HepG2 (cell line): Measurements from ENCODE around the gene KDM3B. TPM values are rescaled to one million over a fixed set of nuclear protein-coding genes. Genes with fewer than 3 reads are reported as not detected.
A peak's percentile ranks its signal among the peaks of the same experiment; 100 is the strongest.

Experiments
- CAMTA2 ChIP-seq: sonication (generic); formaldehyde crosslinking; IDR thresholded peaks from 2 replicates; pipeline ENCODE4 v1.4.0; 2020; ENCODE audit warnings: mild to moderate bottlenecking, missing genetic modification reagents, borderline replicate concordance
- CEBPG ChIP-seq: IDR thresholded peaks from 2 replicates; pipeline ENCODE4 v1.6.1; 2016
- ELF3 ChIP-seq: IDR thresholded peaks from 2 replicates; pipeline ENCODE4 v1.6.1; 2016; ENCODE audit warnings: missing genetic modification reagents, missing compliant biosample characterization
- GATAD2A ChIP-seq: IDR thresholded peaks from 2 replicates; pipeline ENCODE4 v1.6.1; 2016
- JUNB ChIP-seq: sonication (generic); formaldehyde crosslinking; IDR thresholded peaks from 2 replicates; pipeline ENCODE4 v1.8.0; 2022; ENCODE audit warnings: missing genetic modification reagents, mild to moderate bottlenecking, borderline replicate concordance
- MEF2D ChIP-seq: sonication (generic); formaldehyde crosslinking; IDR thresholded peaks from 2 replicates; pipeline ENCODE4 v1.5.1; 2020; ENCODE audit warnings: mild to moderate bottlenecking, missing genetic modification reagents
- PHF5A ChIP-seq: IDR thresholded peaks from one replicate; pipeline ENCODE4 v1.6.1; 2018; ENCODE audit warnings: low read depth, missing genetic modification reagents; ENCODE audit not compliant: unreplicated experiment
- POLR2G ChIP-seq: fragments of 200-400 bp; formaldehyde crosslinking; IDR thresholded peaks from 2 replicates; pipeline ENCODE4 v1.6.1; 2018; ENCODE audit warnings: mild to moderate bottlenecking, low read depth, low read length, moderate library complexity
- SIX4 ChIP-seq: sonication (generic); formaldehyde crosslinking; IDR thresholded peaks from 2 replicates; pipeline ENCODE4 v1.4.0; 2020; ENCODE audit warnings: missing genetic modification reagents
- SKI ChIP-seq: fragments of 450-650 bp; IDR thresholded peaks from one replicate; pipeline ENCODE4 v1.6.1; 2018; ENCODE audit warnings: mild to moderate bottlenecking; ENCODE audit not compliant: partially characterized antibody
- XBP1 ChIP-seq: sonication (generic); formaldehyde crosslinking; IDR thresholded peaks from 2 replicates; pipeline ENCODE4 v1.5.0; 2020; ENCODE audit warnings: missing genetic modification reagents
- ZBTB25 ChIP-seq: IDR thresholded peaks from 2 replicates; pipeline ENCODE4 v1.6.1; 2018; ENCODE audit warnings: missing genetic modification reagents
- ZNF20 ChIP-seq: sonication (generic); formaldehyde crosslinking; IDR thresholded peaks from 2 replicates; pipeline ENCODE4 v1.4.0; 2020; ENCODE audit warnings: mild to moderate bottlenecking, moderate library complexity, missing genetic modification reagents
- polyA plus RNA-seq, 8 experiments: library from polyadenylated mRNA; depleted of rRNA in 3 of 8; stranded (reverse) in 7 of 8; unstranded in 1 of 8; fragments of >200 nt; fragmentation: Illumina TruSeq in 4 of 8; extraction: Trizol in 4 of 8; gene quantifications; 2 replicates each; pipeline versions ENCODE4 v1.2.1 to v1.2.3, GENCODE V29; 2011 to 2016; ENCODE audit warnings: low read depth in 4 of 8, missing spikeins in 1 of 8, mixed read lengths in 1 of 8; ENCODE audit not compliant: insufficient read depth in 1 of 8
- total RNA-seq, 5 experiments: library from RNA; depleted of rRNA; stranded (reverse); fragments of >200 nt; fragmentation: Illumina TruSeq; extraction: Trizol; gene quantifications; 2 replicates each; pipeline ENCODE4 v1.2.3, GENCODE V29; 2016; ENCODE audit warnings: low read depth in 1 of 5
- TF ChIP-seq, protein P1 (sequence below): sonication (generic); formaldehyde crosslinking; IDR thresholded peaks from 2 replicates; pipeline ENCODE4 v1.4.0; 2020; ENCODE audit warnings: missing genetic modification reagents
- TF ChIP-seq, protein P2 (sequence below): sonication (generic); formaldehyde crosslinking; conservative IDR thresholded peaks from 2 replicates; pipeline ENCODE4 v1.4.0; 2020; ENCODE audit warnings: missing genetic modification reagents
- TF ChIP-seq, protein P3 (sequence below): IDR thresholded peaks from 2 replicates; pipeline ENCODE4 v1.6.1; 2016; ENCODE audit warnings: low read depth

KDM3B gene
- total and polyA plus RNA-seq, 2 of the 13 experiments (the other 11 are each of a cell fraction or from before 2014, with no cell fraction given), result 19.7 to 34.3 TPM

GRCh38 chr5:138464388-138465260, 112.1 kb downstream of the KDM3B start (continued):
- TF ChIP-seq, protein P1, sequence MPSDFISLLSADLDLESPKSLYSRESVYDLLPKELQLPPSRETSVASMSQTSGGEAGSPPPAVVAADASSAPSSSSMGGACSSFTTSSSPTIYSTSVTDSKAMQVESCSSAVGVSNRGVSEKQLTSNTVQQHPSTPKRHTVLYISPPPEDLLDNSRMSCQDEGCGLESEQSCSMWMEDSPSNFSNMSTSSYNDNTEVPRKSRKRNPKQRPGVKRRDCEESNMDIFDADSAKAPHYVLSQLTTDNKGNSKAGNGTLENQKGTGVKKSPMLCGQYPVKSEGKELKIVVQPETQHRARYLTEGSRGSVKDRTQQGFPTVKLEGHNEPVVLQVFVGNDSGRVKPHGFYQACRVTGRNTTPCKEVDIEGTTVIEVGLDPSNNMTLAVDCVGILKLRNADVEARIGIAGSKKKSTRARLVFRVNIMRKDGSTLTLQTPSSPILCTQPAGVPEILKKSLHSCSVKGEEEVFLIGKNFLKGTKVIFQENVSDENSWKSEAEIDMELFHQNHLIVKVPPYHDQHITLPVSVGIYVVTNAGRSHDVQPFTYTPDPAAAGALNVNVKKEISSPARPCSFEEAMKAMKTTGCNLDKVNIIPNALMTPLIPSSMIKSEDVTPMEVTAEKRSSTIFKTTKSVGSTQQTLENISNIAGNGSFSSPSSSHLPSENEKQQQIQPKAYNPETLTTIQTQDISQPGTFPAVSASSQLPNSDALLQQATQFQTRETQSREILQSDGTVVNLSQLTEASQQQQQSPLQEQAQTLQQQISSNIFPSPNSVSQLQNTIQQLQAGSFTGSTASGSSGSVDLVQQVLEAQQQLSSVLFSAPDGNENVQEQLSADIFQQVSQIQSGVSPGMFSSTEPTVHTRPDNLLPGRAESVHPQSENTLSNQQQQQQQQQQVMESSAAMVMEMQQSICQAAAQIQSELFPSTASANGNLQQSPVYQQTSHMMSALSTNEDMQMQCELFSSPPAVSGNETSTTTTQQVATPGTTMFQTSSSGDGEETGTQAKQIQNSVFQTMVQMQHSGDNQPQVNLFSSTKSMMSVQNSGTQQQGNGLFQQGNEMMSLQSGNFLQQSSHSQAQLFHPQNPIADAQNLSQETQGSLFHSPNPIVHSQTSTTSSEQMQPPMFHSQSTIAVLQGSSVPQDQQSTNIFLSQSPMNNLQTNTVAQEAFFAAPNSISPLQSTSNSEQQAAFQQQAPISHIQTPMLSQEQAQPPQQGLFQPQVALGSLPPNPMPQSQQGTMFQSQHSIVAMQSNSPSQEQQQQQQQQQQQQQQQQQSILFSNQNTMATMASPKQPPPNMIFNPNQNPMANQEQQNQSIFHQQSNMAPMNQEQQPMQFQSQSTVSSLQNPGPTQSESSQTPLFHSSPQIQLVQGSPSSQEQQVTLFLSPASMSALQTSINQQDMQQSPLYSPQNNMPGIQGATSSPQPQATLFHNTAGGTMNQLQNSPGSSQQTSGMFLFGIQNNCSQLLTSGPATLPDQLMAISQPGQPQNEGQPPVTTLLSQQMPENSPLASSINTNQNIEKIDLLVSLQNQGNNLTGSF (CRISPR knock-in tag), result no peak
- TF ChIP-seq XBP1 (CRISPR knock-in tag) (no peak), POLR2G (0 out of 2 replicates have a peak, but pooled peaks have one; percentile 33), SKI (no peak), ZBTB25 (CRISPR knock-in tag) (0 out of 2 replicates have a peak, but pooled peaks have one; percentile 21), GATAD2A (CRISPR knock-in tag) (peak; percentile 9; the same call in 1 of the 2 replicates), CAMTA2 (CRISPR knock-in tag) (no peak; the same call in 1 of the 2 replicates), CEBPG (no peak), PHF5A (no peak), SIX4 (no peak), ZNF20 (CRISPR knock-in tag) (no peak), MEF2D (CRISPR knock-in tag) (no peak), ELF3 (CRISPR knock-in tag) (0 out of 2 replicates have a peak, but pooled peaks have one; percentile 16), JUNB (CRISPR knock-in tag) (no peak)
- TF ChIP-seq, protein P2, sequence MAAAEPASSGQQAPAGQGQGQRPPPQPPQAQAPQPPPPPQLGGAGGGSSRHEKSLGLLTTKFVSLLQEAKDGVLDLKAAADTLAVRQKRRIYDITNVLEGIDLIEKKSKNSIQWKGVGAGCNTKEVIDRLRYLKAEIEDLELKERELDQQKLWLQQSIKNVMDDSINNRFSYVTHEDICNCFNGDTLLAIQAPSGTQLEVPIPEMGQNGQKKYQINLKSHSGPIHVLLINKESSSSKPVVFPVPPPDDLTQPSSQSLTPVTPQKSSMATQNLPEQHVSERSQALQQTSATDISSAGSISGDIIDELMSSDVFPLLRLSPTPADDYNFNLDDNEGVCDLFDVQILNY (CRISPR knock-in tag), result no peak
- TF ChIP-seq, protein P3, sequence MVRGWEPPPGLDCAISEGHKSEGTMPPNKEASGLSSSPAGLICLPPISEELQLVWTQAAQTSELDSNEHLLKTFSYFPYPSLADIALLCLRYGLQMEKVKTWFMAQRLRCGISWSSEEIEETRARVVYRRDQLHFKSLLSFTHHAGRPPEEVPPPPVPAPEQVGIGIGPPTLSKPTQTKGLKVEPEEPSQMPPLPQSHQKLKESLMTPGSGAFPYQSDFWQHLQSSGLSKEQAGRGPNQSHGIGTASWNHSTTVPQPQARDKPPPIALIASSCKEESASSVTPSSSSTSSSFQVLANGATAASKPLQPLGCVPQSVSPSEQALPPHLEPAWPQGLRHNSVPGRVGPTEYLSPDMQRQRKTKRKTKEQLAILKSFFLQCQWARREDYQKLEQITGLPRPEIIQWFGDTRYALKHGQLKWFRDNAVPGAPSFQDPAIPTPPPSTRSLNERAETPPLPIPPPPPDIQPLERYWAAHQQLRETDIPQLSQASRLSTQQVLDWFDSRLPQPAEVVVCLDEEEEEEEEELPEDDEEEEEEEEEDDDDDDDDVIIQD (CRISPR knock-in tag), result 0 out of 2 replicates have a peak, but pooled peaks have one; percentile 44
